Activated CD4-positive, alpha-beta T cell treated with anti-CD3 and anti-CD28 coated beads, Interleukin-2, amount 50 U/mL, for 24 hours (primary cell): Measurements from ENCODE around the gene CPNE8.

Source experiments
- DNase-seq, 2 donors: peaks; one replicate each; pipeline ENCODE4 v3.0.0-alpha.2; 2020; ENCODE audit warnings: low read depth in 1 of 2, low spot score in 1 of 2

The CPNE8 gene

GRCh38 chr12:38653650-38654049 lies 251.7 kb downstream of the CPNE8 start:
- no peak for DNase-seq

GRCh38 chr12:38648813-38649212 lies 256.6 kb downstream of the CPNE8 start:
- no peak for DNase-seq

GRCh38 chr12:38646146-38646545 lies 259.2 kb downstream of the CPNE8 start:
- DNase-seq = no peak

- no peak for DNase-seq
These were observed 265.8 kb downstream of the CPNE8 start for GRCh38 chr12:38639625-38640024.

GRCh38 chr12:38638401-38638800 lies 267.0 kb downstream of the CPNE8 start:
- no peak for DNase-seq

- DNase-seq = no peak
These were observed 271.9 kb downstream of the CPNE8 start for GRCh38 chr12:38633511-38633910.

- DNase-seq = no peak
These were observed 276.3 kb downstream of the CPNE8 start for GRCh38 chr12:38629064-38629463.

DNA sequence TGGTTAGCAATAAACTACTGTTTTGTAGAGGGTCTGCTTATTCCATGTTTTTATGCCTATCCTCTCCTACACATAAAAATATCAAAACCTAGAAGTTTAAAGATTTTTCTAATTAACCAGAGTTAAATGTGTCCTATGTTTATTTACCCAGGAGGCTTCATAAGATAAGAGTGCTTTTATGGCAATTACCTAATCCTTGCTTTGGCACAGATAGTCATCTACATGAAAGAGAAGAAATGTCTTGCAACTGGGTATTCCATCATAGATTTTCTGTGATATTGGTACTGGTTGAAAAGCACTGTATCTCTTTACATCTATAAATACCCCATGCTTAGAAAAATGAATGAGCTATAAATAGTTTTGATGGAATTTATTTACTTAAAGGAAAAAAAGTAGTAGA lies 277.1 kb downstream of the CPNE8 start:
- no peak for DNase-seq

DNA sequence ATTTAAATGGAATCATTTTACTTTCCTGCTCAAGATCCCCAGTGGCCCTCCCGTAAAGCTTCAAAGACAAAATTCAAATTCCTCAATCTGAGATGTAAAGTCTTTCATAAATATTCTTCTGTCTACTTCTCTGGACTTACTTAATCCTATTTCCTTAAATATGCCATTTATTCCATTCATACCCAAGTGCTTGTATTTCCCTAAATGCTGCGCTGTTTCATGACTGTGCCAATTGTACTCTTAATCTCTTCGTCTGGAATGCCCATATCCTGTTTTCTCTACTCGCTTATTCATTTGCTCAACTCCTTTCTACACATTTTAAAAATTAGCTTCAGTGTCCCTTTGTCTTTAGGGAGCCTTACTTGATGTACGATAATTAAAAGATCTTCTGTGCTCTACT lies 280.1 kb downstream of the CPNE8 start:
- no peak for DNase-seq

DNA sequence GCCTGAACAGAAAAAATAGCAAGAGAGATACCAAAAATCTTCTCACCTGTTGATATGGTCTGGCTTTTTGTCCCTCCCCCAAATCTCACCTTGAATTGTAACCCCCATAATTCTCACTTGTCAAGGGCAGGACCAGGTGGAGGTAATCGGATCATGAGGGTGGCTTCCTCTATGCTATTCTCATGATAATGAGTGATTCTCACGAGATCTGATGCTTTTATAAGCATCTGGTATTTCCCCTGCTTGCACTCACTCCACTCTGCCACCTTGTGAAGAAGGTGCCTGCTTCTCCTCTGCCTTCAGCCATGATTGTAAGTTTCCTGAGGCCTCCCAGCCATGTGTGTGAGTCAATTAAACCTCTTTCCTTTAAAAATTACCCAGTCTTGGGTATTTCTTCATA lies 291.2 kb downstream of the CPNE8 start:
- DNase-seq = no peak

DNA sequence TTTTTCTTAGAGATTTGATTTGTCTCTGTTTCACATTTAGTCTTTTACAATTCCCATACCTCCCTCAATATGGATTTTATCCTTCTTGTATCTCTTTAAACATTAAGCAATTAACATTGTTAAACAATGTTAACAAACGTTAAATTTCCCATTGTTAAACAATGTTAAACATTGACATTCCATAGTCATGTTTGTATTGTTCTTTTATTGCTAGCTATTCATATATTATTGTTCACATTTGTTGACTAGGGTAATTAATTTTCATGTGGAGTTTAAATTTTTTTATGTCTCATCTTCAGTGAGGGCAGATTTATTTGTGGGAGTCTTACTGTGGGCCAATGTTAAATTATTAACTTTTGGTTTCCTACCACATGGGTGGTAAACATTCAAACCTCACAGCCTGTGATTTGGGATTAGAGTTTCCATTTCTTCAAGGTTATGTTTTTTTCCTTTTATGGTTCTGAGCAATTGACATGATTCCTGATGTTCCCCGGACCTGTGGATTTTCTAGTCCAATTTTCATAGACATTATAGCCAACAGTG lies 294.5 kb downstream of the CPNE8 start:
- DNase-seq = no peak

- DNase-seq = no peak
These were observed 298.1 kb downstream of the CPNE8 start for GRCh38 chr12:38607295-38607694.
